Fibroblast of lung (primary cell): ENCODE results near the gene EREG. TPM values are rescaled to one million over a fixed set of nuclear protein-coding genes. Genes with fewer than 3 reads are reported as not detected.

Source experiments
- DNase-seq, 2 donors: peaks; one replicate each; pipeline versions ENCODE4 v3.0.0 to v3.0.0-alpha.2; 2010; ENCODE audit warnings: low read depth in 2 of 2
- H2AFZ ChIP-seq: 2 replicates; pipeline ENCODE4 v1.5.1; 2012; ENCODE audit warnings: low read length, control low read depth, inconsistent platforms
- H3K27ac ChIP-seq: 2 replicates; pipeline ENCODE4 v1.5.1; 2011; ENCODE audit warnings: low read length, control low read depth; ENCODE audit not compliant: insufficient read depth
- H3K27me3 ChIP-seq: 2 replicates; pipeline ENCODE4 v1.5.1; 2011; ENCODE audit warnings: mild to moderate bottlenecking, low read length; ENCODE audit not compliant: control insufficient read depth, insufficient read depth
- H3K36me3 ChIP-seq: 2 replicates; pipeline ENCODE4 v1.5.1; 2011; ENCODE audit warnings: low read length; ENCODE audit not compliant: control insufficient read depth, insufficient read depth
- H3K4me1 ChIP-seq: 2 replicates; pipeline ENCODE4 v1.5.1; 2011; ENCODE audit warnings: low read length; ENCODE audit not compliant: control insufficient read depth, insufficient read depth; ENCODE audit errors: extremely low read depth
- H3K4me2 ChIP-seq: 2 replicates; pipeline ENCODE4 v1.5.1; 2011; ENCODE audit warnings: low read length, control low read depth; ENCODE audit not compliant: insufficient read depth; ENCODE audit errors: extremely low read depth
- H3K4me3 ChIP-seq, 4 experiments: fragments of 200-600 bp in 1 of 4; sonication (generic) in 1 of 4; replicated peaks in 1 of 4; 2 replicates each; pipeline ENCODE4 v1.5.1; 2011 to 2016; ENCODE audit warnings: low read length in 4 of 4, low read depth in 3 of 4, mild to moderate bottlenecking in 3 of 4, control low read depth in 2 of 4, inconsistent platforms in 1 of 4, mixed read lengths in 1 of 4; ENCODE audit not compliant: insufficient read depth in 1 of 4; ENCODE audit errors: control extremely low read depth in 1 of 4
- H3K79me2 ChIP-seq: 2 replicates; pipeline ENCODE4 v1.5.1; 2012; ENCODE audit warnings: mild to moderate bottlenecking, low read length, inconsistent platforms; ENCODE audit not compliant: control insufficient read depth, insufficient read depth
- H3K9ac ChIP-seq: 2 replicates; pipeline ENCODE4 v1.5.1; 2011; ENCODE audit warnings: mild to moderate bottlenecking, low read length, control low read depth; ENCODE audit not compliant: insufficient read depth
- H3K9me3 ChIP-seq: 2 replicates; pipeline ENCODE4 v1.5.1; 2012; ENCODE audit warnings: low read depth, low read length; ENCODE audit not compliant: control insufficient read depth, insufficient read depth
- H4K20me1 ChIP-seq: 2 replicates; pipeline ENCODE4 v1.5.1; 2011; ENCODE audit warnings: low read length; ENCODE audit not compliant: control insufficient read depth, insufficient read depth; ENCODE audit errors: extremely low read depth
- EZH2 ChIP-seq: IDR thresholded peaks from 2 replicates; pipeline ENCODE4 v1.5.1; 2012; ENCODE audit warnings: low read length, control low read depth, mild to moderate bottlenecking; ENCODE audit errors: missing control alignments
- polyA plus RNA-seq, 2 donors: library from polyadenylated mRNA; depleted of rRNA in 1 of 2; stranded (reverse) in 1 of 2; unstranded in 1 of 2; fragments of >200 nt; gene quantifications; 2 replicates each; pipeline ENCODE4 v1.2.1, GENCODE V29; 2011 to 2012; ENCODE audit warnings: missing spikeins in 1 of 2
- total RNA-seq: library from RNA; depleted of rRNA; stranded (reverse); fragments of >200 nt; gene quantifications from 2 replicates; pipeline ENCODE4 v1.2.1, GENCODE V29; 2014
- TF ChIP-seq, protein P1 (sequence below), 2 donors: IDR thresholded peaks in 1 of 2; conservative IDR thresholded peaks in 1 of 2; 1 replicate in 1 of 2; 2 replicates in 1 of 2; pipeline ENCODE4 v1.5.1; 2011 to 2012; ENCODE audit warnings: low read length in 2 of 2, control low read depth in 1 of 2, inconsistent platforms in 1 of 2, low read depth in 1 of 2, mild to moderate bottlenecking in 1 of 2

The EREG gene
- total and polyA plus RNA-seq, 2 donors (not counting 1 experiment from before 2014, with no cell fraction given), result 0.41 to 9.9 TPM

DNA sequence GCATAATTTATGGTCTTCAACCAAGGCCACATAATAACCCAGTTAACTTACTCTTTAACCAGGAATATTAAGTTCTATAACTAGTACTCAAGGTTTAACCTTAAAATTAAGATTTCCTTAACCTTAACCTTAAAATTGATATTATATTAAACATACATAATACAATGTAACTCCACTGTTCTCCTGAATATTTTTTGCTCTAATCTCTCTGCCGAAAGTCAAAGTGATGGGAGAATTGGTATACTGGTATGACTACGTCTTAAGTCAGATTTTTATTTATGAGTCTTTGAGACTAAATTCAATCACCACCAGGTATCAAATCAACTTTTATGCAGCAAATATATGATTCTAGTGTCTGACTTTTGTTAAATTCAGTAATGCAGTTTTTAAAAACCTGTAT is 22.8 kb downstream of the EREG start:
- no peak overlapping the region for H2AFZ ChIP-seq
- H3K4me1 ChIP-seq, result no peaks in the 10 kb centered on the region
- no peaks in the 10 kb centered on the region for H3K27me3 ChIP-seq
- H3K4me3 ChIP-seq, result no peak overlapping the region
- H3K4me2 ChIP-seq, result no peak overlapping the region
- TF ChIP-seq, protein P1, sequence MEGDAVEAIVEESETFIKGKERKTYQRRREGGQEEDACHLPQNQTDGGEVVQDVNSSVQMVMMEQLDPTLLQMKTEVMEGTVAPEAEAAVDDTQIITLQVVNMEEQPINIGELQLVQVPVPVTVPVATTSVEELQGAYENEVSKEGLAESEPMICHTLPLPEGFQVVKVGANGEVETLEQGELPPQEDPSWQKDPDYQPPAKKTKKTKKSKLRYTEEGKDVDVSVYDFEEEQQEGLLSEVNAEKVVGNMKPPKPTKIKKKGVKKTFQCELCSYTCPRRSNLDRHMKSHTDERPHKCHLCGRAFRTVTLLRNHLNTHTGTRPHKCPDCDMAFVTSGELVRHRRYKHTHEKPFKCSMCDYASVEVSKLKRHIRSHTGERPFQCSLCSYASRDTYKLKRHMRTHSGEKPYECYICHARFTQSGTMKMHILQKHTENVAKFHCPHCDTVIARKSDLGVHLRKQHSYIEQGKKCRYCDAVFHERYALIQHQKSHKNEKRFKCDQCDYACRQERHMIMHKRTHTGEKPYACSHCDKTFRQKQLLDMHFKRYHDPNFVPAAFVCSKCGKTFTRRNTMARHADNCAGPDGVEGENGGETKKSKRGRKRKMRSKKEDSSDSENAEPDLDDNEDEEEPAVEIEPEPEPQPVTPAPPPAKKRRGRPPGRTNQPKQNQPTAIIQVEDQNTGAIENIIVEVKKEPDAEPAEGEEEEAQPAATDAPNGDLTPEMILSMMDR (conservative IDR thresholded peaks at IDR 0.05 in 1 of 2, IDR thresholded peaks at IDR 0.05 in 1 of 2; ENCODE audit: low read depth in 1 of 2, low read length in 2 of 2), result no peak
- TF ChIP-seq EZH2, result no peak
- no peak overlapping the region for H3K27ac ChIP-seq
- no peaks in the 10 kb centered on the region for H3K9me3 ChIP-seq
- DNase-seq, result no peak
- no peaks in the 10 kb centered on the region for H3K79me2 ChIP-seq
- no peak overlapping the region for H3K9ac ChIP-seq
- no peaks in the 10 kb centered on the region for H4K20me1 ChIP-seq
- H3K36me3 ChIP-seq, result no peaks in the 10 kb centered on the region

DNA sequence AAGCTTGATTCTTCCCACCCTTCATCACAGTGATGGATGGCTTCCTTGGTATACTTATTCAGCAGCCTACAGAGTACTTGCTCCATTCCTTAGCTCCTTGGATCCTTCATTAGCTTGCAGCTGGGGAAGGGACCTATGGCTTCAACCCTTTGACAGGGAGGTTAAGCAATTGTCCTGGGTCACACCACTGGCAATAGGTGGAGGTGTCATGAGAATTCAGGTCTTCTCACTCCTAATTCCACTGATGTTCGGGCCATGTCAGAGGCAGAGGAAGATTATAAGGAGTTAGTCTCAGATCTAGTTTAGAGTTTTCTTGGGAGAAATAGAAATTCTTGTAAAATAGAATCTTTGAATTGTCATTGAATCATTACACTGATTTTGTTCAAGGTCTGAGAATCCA is 24.5 kb downstream of the EREG start:
- TF ChIP-seq, protein P1 (conservative IDR thresholded peaks at IDR 0.05 in 1 of 2, IDR thresholded peaks at IDR 0.05 in 1 of 2; ENCODE audit: low read depth in 1 of 2, low read length in 2 of 2), result no peak
- TF ChIP-seq EZH2, result no peak
- no peaks in the 10 kb centered on the region for H3K79me2 ChIP-seq
- no peak overlapping the region for H3K27ac ChIP-seq
- DNase-seq, result no peak
- no peaks in the 10 kb centered on the region for H3K4me1 ChIP-seq
- no peaks in the 10 kb centered on the region for H3K36me3 ChIP-seq
- H3K9ac ChIP-seq, result no peak overlapping the region
- H4K20me1 ChIP-seq, result no peaks in the 10 kb centered on the region
- H3K27me3 ChIP-seq, result no peaks in the 10 kb centered on the region
- H3K9me3 ChIP-seq, result no peaks in the 10 kb centered on the region
- H3K4me3 ChIP-seq, result no peak overlapping the region
- no peak overlapping the region for H2AFZ ChIP-seq
- no peak overlapping the region for H3K4me2 ChIP-seq

DNA sequence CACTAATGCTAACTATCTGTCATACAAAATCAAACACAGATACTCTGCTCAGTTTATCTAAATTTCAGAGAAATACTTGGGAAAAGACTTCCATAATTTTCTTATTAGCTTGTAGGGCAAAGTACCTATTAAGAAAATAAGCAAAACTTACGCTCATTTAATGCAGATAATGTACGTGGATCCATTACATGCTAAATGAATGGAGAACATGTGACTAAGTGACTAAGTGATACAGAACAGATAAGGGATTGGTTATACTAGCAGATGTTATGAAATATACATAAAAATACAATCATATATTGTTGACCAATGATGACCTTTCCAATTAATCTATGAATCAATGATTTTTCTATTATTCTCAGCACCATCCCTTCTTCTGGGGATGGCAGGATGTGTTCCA is 25.7 kb downstream of the EREG start:
- no peak overlapping the region for H3K4me3 ChIP-seq
- no peak for TF ChIP-seq EZH2
- TF ChIP-seq, protein P1 (conservative IDR thresholded peaks at IDR 0.05 in 1 of 2, IDR thresholded peaks at IDR 0.05 in 1 of 2; ENCODE audit: low read depth in 1 of 2, low read length in 2 of 2), result no peak
- no peaks in the 10 kb centered on the region for H3K79me2 ChIP-seq
- H3K4me1 ChIP-seq, result peaks cover 4% of the 10 kb centered on the region
- no peaks in the 10 kb centered on the region for H4K20me1 ChIP-seq
- no peaks in the 10 kb centered on the region for H3K36me3 ChIP-seq
- no peaks in the 10 kb centered on the region for H3K9me3 ChIP-seq
- H3K4me2 ChIP-seq, result no peak overlapping the region
- no peaks in the 10 kb centered on the region for H3K27me3 ChIP-seq
- H3K9ac ChIP-seq, result no peak overlapping the region
- DNase-seq, result no peak
- no peak overlapping the region for H2AFZ ChIP-seq
- no peak overlapping the region for H3K27ac ChIP-seq
